HL-60 (cell line): ENCODE results near the gene PGLYRP4.

ENCODE experiments used
- DNase-seq, 2 experiments: peaks; one replicate each; pipeline ENCODE4 v3.0.0-alpha.2; 2010 to 2020; ENCODE audit warnings: low read depth in 1 of 2, low spot score in 1 of 2
- H3K27ac ChIP-seq: fragments of 250-450 bp; sonication (Bioruptor Pico); replicated peaks from 2 replicates; pipeline ENCODE4 v1.5.1; 2020; ENCODE audit warnings: mild to moderate bottlenecking, moderate library complexity
- H3K27me3 ChIP-seq: fragments of 250-450 bp; sonication (Bioruptor Pico); 2 replicates; pipeline ENCODE4 v1.5.1; 2021; ENCODE audit warnings: mild to moderate bottlenecking, moderate library complexity; ENCODE audit not compliant: insufficient read depth, poor library complexity, severe bottlenecking
- H3K4me3 ChIP-seq: replicated peaks from 2 replicates; pipeline ENCODE4 v1.5.1; 2011; ENCODE audit warnings: mild to moderate bottlenecking, control low read depth, low read length; ENCODE audit not compliant: insufficient read depth
- CTCF ChIP-seq: IDR thresholded peaks from one replicate; pipeline ENCODE4 v1.5.1; 2011; ENCODE audit warnings: low read length, control low read depth, inconsistent platforms; ENCODE audit not compliant: insufficient read depth
- GABPA ChIP-seq: IDR thresholded peaks from 2 replicates; pipeline ENCODE4 v1.6.1; 2012; ENCODE audit warnings: low read depth
- POLR2AphosphoS5 ChIP-seq: IDR thresholded peaks from 2 replicates; pipeline ENCODE4 v1.6.1; 2012; ENCODE audit warnings: low read depth
- REST ChIP-seq: IDR thresholded peaks from 2 replicates; pipeline ENCODE4 v1.6.1; 2012; ENCODE audit warnings: low read depth; ENCODE audit not compliant: insufficient replicate concordance
- SPI1 ChIP-seq: IDR thresholded peaks from 2 replicates; pipeline ENCODE4 v1.6.1; 2012; ENCODE audit warnings: low read depth, mild to moderate bottlenecking, borderline replicate concordance

Gene PGLYRP4

GRCh38 chr1:153291514-153291913, 57.1 kb downstream of the PGLYRP4 start:
- no peak for DNase-seq

GRCh38 chr1:153288634-153289275, 59.9 kb downstream of the PGLYRP4 start:
- TF ChIP-seq SPI1 (no peak), GABPA (no peak), CTCF (peak; percentile 41), REST (no peak)
- DNase-seq, result no peak
- Histone ChIP-seq H3K27ac (no peak overlapping the region), H3K27me3 (peaks cover 8% of the 10 kb centered on the region), H3K4me3 (no peak overlapping the region)

More at GRCh38 chr1:153291514-153291913, 57.1 kb downstream of the PGLYRP4 start:
- no peak overlapping the region for H3K4me3 ChIP-seq
- H3K27ac ChIP-seq, result no peak overlapping the region
- H3K27me3 ChIP-seq, result peaks cover 11% of the 10 kb centered on the region
- TF ChIP-seq SPI1, result no peak
- TF ChIP-seq POLR2AphosphoS5, result no peak
- TF ChIP-seq REST, result no peak
- TF ChIP-seq GABPA, result no peak
- no peak for TF ChIP-seq CTCF
